SU-DHL-6 (cell line): ENCODE measurements around the gene BPIFB2.

ENCODE experiments used
- EZH2phosphoT487 ChIP-seq: fragments of 200-600 bp; sonication (generic), shearing (Covaris generic); conservative IDR thresholded peaks from 2 replicates; pipeline ENCODE4 v1.6.1; 2018; ENCODE audit warnings: mild to moderate bottlenecking, antibody characterized with exemption, low read length, moderate library complexity, mixed read lengths
- TF ChIP-seq, protein P1 (sequence below): fragments of 200-600 bp; sonication (generic); IDR thresholded peaks from one replicate; pipeline ENCODE4 v1.5.1; 2017; ENCODE audit warnings: antibody characterized with exemption, mild to moderate bottlenecking, low read length, moderate library complexity; ENCODE audit not compliant: insufficient read depth, poor library complexity, severe bottlenecking

DNA sequence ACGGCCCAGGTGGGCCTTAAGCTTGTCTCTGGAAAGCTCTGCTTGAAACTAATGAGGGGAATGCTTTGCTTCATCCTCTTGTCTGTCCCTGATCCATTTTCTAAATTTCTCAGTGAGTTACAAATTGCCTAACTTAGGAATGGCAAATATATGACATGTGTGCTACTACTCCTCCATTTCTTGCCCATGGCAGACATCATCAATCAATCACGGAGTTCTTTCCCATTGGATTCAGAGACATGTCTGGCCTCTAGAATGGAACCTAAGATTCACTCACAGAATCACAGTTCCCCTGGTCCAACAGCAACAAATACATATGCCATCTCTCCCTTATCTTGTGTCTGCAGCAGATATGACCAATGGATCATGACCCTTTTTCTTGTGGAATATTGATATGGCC, 65.3 kb downstream of the BPIFB2 start:
- TF ChIP-seq, protein P1, sequence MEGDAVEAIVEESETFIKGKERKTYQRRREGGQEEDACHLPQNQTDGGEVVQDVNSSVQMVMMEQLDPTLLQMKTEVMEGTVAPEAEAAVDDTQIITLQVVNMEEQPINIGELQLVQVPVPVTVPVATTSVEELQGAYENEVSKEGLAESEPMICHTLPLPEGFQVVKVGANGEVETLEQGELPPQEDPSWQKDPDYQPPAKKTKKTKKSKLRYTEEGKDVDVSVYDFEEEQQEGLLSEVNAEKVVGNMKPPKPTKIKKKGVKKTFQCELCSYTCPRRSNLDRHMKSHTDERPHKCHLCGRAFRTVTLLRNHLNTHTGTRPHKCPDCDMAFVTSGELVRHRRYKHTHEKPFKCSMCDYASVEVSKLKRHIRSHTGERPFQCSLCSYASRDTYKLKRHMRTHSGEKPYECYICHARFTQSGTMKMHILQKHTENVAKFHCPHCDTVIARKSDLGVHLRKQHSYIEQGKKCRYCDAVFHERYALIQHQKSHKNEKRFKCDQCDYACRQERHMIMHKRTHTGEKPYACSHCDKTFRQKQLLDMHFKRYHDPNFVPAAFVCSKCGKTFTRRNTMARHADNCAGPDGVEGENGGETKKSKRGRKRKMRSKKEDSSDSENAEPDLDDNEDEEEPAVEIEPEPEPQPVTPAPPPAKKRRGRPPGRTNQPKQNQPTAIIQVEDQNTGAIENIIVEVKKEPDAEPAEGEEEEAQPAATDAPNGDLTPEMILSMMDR, result no peak
- TF ChIP-seq EZH2phosphoT487, result no peak
